ENCODE measurements around the gene FUT1.
A peak's percentile ranks its signal among the peaks of the same experiment; 100 is the strongest.

DNA sequence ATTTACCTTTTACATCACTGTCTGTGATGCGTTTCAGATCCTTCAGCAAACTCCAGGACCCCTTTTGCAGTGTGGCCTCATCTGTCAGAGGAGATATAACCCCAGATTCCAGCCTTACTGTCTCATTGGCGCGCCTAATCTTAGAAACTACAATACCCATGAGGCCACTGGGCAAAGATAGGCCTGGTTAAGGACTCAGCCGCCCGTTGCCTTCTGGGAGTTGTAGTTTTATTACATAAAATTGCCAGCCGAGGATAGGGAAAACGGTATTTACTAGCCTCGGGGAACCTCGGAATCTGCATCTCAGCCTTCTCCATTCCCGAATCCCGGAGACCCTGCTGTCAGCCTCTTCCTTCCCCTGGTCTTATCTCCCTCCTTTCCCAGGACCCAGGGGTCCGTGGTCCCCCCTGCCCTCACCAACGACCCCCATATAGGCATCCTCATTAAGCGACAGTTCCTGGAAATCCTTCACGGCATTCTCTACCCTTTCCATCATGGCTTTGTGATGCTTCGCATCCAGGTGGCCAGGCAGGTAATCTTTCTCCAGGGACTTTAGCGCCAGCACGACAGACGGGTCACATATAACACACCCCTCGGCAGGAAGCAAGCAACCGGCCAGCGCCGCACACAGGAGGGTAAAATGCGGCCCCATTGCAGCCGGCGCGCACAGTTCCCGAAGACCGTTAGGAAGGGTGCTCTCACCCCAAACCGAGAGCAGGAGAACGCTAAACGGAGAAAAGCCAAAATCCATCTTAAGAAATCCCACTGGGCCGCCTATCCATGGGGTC is 7.0 kb downstream of the FUT1 start:
- no peak for TF ChIP-seq POLR2A (IDR thresholded peaks at IDR 0.05)
- TF ChIP-seq, protein P1, sequence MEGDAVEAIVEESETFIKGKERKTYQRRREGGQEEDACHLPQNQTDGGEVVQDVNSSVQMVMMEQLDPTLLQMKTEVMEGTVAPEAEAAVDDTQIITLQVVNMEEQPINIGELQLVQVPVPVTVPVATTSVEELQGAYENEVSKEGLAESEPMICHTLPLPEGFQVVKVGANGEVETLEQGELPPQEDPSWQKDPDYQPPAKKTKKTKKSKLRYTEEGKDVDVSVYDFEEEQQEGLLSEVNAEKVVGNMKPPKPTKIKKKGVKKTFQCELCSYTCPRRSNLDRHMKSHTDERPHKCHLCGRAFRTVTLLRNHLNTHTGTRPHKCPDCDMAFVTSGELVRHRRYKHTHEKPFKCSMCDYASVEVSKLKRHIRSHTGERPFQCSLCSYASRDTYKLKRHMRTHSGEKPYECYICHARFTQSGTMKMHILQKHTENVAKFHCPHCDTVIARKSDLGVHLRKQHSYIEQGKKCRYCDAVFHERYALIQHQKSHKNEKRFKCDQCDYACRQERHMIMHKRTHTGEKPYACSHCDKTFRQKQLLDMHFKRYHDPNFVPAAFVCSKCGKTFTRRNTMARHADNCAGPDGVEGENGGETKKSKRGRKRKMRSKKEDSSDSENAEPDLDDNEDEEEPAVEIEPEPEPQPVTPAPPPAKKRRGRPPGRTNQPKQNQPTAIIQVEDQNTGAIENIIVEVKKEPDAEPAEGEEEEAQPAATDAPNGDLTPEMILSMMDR (IDR thresholded peaks at IDR 0.05) = no peak
- peak in 1 of 3 donors; percentile 40 for TF ChIP-seq POLR2AphosphoS5 (IDR thresholded peaks at IDR 0.05)

All from breast epithelium (tissue), 3 donors.